HCT116 (cell line): ENCODE results near the gene CFAP91. TPM values are rescaled to one million over a fixed set of nuclear protein-coding genes. Genes with fewer than 3 reads are reported as not detected.

Experiments used
- ATAC-seq: fragments of 200-7000 bp; cut with Tn5 transposase; 2 replicates; pipeline ENCODE4 v1.9.1; 2020; ENCODE audit warnings: mild to moderate bottlenecking, moderate library complexity
- BruUV-seq: library from RNA; stranded (reverse); fragments of 400-500 nt; replicated peaks from 2 replicates; lab custom pipeline; 2021; lab: Mats Ljungman, UMichigan
- CTCF ChIA-PET: fragments of 300-600 bp; sonication (Branson Sonifier 250); formaldehyde crosslinking; loops from one replicate; lab custom pipeline; 2021; ENCODE audit warnings: antibody characterized with exemption; lab: Charles Lee
- POLR2A ChIA-PET: fragments of 300-600, 350-600 bp; sonication (Branson Sonifier 250); formaldehyde crosslinking; loops from one replicate; lab custom pipeline; 2021; ENCODE audit warnings: antibody characterized with exemption; lab: Charles Lee
- RAD21 ChIA-PET, 2 experiments: fragments of 300-600 bp; sonication (Branson Sonifier 250); formaldehyde crosslinking; loops; one replicate each; lab custom pipeline; 2023; ENCODE audit warnings: low total read pairs in 2 of 2; ENCODE audit not compliant: uncharacterized antibody in 2 of 2, unreplicated experiment in 2 of 2, low non-redundant PET in 1 of 2; lab: Charles Lee
- DNase-seq: peaks from one replicate; pipeline ENCODE4 v3.0.0-alpha.2; 2010; ENCODE audit warnings: low read depth, low spot score
- H2AFZ ChIP-seq: fragments of 200-600 bp; shearing (Covaris generic), sonication (generic); 2 replicates; pipeline ENCODE4 v1.6.1; 2017; ENCODE audit warnings: low read depth, mixed run types, mixed read lengths, antibody characterized with exemption, low read length; ENCODE audit not compliant: poor library complexity, severe bottlenecking
- H3K27ac ChIP-seq: 2 replicates; pipeline ENCODE4 v1.5.1; 2012; ENCODE audit warnings: low read depth, low read length
- H3K27me3 ChIP-seq: fragments of 200-600 bp; sonication (generic); 2 replicates; pipeline ENCODE4 v1.6.1; 2016; ENCODE audit warnings: mixed run types, low read length, mixed read lengths; ENCODE audit not compliant: insufficient read depth
- H3K36me3 ChIP-seq, 2 experiments: fragments of 200-500 bp in 1 of 2; fragments of 200-600 bp in 1 of 2; sonication (Bioruptor generic) in 1 of 2; sonication (generic) in 1 of 2; 2 replicates each; pipeline versions ENCODE4 v1.5.1 to v1.6.1; 2014 to 2016; ENCODE audit warnings: low read length in 2 of 2, inconsistent platforms in 1 of 2, mixed read lengths in 1 of 2, mixed run types in 1 of 2; ENCODE audit not compliant: insufficient read depth in 2 of 2, control insufficient read depth in 1 of 2
- H3K4me1 ChIP-seq, 2 experiments: fragments of 200-600 bp in 1 of 2; sonication (generic) in 1 of 2; 2 replicates each; pipeline versions ENCODE4 v1.5.1 to v1.6.1; 2012 to 2017; ENCODE audit warnings: low read length in 2 of 2, inconsistent platforms in 1 of 2, mild to moderate bottlenecking in 1 of 2, mixed read lengths in 1 of 2, mixed run types in 1 of 2, moderate library complexity in 1 of 2; ENCODE audit not compliant: insufficient read depth in 2 of 2, control insufficient read depth in 1 of 2
- H3K4me2 ChIP-seq: fragments of 200-600 bp; sonication (generic); 2 replicates; pipeline ENCODE4 v1.6.1; 2017; ENCODE audit warnings: mixed run types, low read length, mixed read lengths
- H3K4me3 ChIP-seq, 2 experiments: fragments of 200-600 bp in 1 of 2; sonication (generic) in 1 of 2; replicated peaks in 1 of 2; 2 replicates each; pipeline ENCODE4 v1.5.1; 2011 to 2016; ENCODE audit warnings: low read length in 2 of 2, control low read depth in 1 of 2, low read depth in 1 of 2, mild to moderate bottlenecking in 1 of 2, mixed read lengths in 1 of 2, mixed run types in 1 of 2
- H3K79me2 ChIP-seq: fragments of 200-600 bp; sonication (generic); 2 replicates; pipeline ENCODE4 v1.6.1; 2017; ENCODE audit warnings: mild to moderate bottlenecking, mixed run types, low read length, moderate library complexity, mixed read lengths; ENCODE audit not compliant: insufficient read depth
- H3K9ac ChIP-seq: fragments of 200-600 bp; sonication (generic); 2 replicates; pipeline ENCODE4 v1.6.1; 2016; ENCODE audit warnings: low read length, mixed read lengths
- H3K9me2 ChIP-seq: fragments of 200-600 bp; sonication (generic), shearing (Covaris generic); 2 replicates; pipeline ENCODE4 v1.6.1; 2017; ENCODE audit warnings: mixed run types, mild to moderate bottlenecking, moderate library complexity; ENCODE audit not compliant: insufficient read depth
- H3K9me3 ChIP-seq, 2 experiments: fragments of 200-500 bp in 1 of 2; fragments of 200-600 bp in 1 of 2; sonication (Bioruptor generic) in 1 of 2; sonication (generic) in 1 of 2; 2 replicates each; pipeline ENCODE4 v1.6.1; 2014 to 2017; ENCODE audit warnings: low read length in 2 of 2, mixed read lengths in 2 of 2, inconsistent platforms in 1 of 2, low read depth in 1 of 2, mild to moderate bottlenecking in 1 of 2, mixed run types in 1 of 2, moderate library complexity in 1 of 2; ENCODE audit not compliant: control insufficient read depth in 1 of 2, insufficient read depth in 1 of 2
- H4K20me1 ChIP-seq: fragments of 200-600 bp; sonication (generic), shearing (Covaris generic); 2 replicates; pipeline ENCODE4 v1.6.1; 2017; ENCODE audit warnings: mixed run types, mild to moderate bottlenecking, moderate library complexity; ENCODE audit not compliant: insufficient read depth
- CBX3 ChIP-seq: IDR thresholded peaks from 2 replicates; pipeline ENCODE4 v1.6.1; 2012; ENCODE audit warnings: low read depth
- CEBPB ChIP-seq: IDR thresholded peaks from 2 replicates; pipeline ENCODE4 v1.6.1; 2012; ENCODE audit warnings: low read depth
- EGR1 ChIP-seq: IDR thresholded peaks from 2 replicates; pipeline ENCODE4 v1.6.1; 2012; ENCODE audit warnings: low read depth
- JUND ChIP-seq: IDR thresholded peaks from 2 replicates; pipeline ENCODE4 v1.6.1; 2012
- POLR2A ChIP-seq: IDR thresholded peaks from 2 replicates; pipeline ENCODE4 v1.7.0; 2011; ENCODE audit warnings: borderline replicate concordance; ENCODE audit not compliant: insufficient read depth, insufficient read length; ENCODE audit errors: extremely low read depth
- SIN3A ChIP-seq: IDR thresholded peaks from 2 replicates; pipeline ENCODE4 v1.6.1; 2012; ENCODE audit warnings: low read depth
- TCF7L2 ChIP-seq: IDR thresholded peaks from 2 replicates; pipeline ENCODE4 v1.7.0; 2011; ENCODE audit warnings: borderline replicate concordance, inconsistent platforms; ENCODE audit not compliant: insufficient read depth, insufficient read length; ENCODE audit errors: extremely low read depth
- YY1 ChIP-seq: IDR thresholded peaks from 2 replicates; pipeline ENCODE4 v1.6.1; 2011; ENCODE audit warnings: low read length, low read depth, moderate library complexity, mild to moderate bottlenecking; ENCODE audit not compliant: insufficient replicate concordance; ENCODE audit errors: extremely low read depth
- ZFX ChIP-seq: fragments of 450-650 bp; IDR thresholded peaks from 2 replicates; pipeline ENCODE4 v1.6.1; 2017
- intact Hi-C: fragments of 100-400 bp; cut with micrococcal nuclease; formaldehyde crosslinking; loops from 2 replicates; pipeline ENCODE4 v1.10.0; 2022
- total RNA-seq: library from RNA; stranded (reverse); gene quantifications from one replicate; pipeline ENCODE4 v1.2.1, GENCODE V29; 2021; ENCODE audit not compliant: unreplicated experiment
- TF ChIP-seq, protein P1 (sequence below): IDR thresholded peaks from 2 replicates; pipeline ENCODE4 v1.6.1; 2012
- TF ChIP-seq, protein P2 (sequence below): IDR thresholded peaks from 2 replicates; pipeline ENCODE4 v1.6.1; 2012; ENCODE audit warnings: low read depth
- TF ChIP-seq, protein P3 (sequence below), 3 experiments: fragments of 200-600 bp in 1 of 3; sonication (generic) in 1 of 3; IDR thresholded peaks in 2 of 3; conservative IDR thresholded peaks in 1 of 3; 2 replicates each; pipeline ENCODE4 v1.5.1; 2012 to 2017; ENCODE audit warnings: low read depth in 2 of 3, low read length in 2 of 3, antibody characterized with exemption in 1 of 3, borderline replicate concordance in 1 of 3, control low read depth in 1 of 3, mild to moderate bottlenecking in 1 of 3, mixed read lengths in 1 of 3, mixed run types in 1 of 3, moderate library complexity in 1 of 3; ENCODE audit not compliant: insufficient read depth in 1 of 3
- TF ChIP-seq, protein P4 (sequence below): IDR thresholded peaks from 2 replicates; pipeline ENCODE4 v1.6.1; 2012

Gene CFAP91
- total RNA-seq, 1 experiment from 2014 or later = 0.96 TPM

DNA sequence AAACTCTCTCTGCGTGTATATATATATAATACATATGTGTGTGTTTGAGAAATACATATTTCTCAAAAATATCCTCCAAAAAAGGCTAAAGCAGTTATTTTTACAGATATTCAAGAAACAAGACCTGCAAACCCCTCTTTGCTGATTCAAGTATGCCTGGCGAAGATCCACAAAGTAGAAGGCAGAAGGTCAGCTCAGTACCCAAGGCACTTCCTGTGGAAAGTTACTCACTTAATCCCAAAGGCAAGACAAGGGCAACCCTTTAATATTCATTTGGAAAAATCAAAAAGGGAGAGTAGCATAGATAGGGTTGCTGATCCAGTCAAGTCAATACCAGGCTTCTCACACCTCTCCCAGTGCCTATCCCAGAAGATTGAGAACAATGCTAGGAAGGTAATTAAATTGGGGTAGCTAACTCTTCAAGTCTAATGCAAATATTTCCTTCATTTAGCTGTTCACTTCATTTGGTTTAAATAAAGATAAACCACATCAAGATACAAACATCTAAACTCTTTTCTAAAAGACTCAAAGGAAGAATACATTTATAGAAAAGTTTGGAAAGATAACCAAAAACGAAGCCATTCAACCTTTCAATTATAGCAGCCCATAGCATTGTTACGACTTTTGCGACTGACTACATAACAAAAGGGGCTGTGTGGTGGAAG, 32.8 kb upstream of the CFAP91 start (continued):
- TF ChIP-seq, protein P1, sequence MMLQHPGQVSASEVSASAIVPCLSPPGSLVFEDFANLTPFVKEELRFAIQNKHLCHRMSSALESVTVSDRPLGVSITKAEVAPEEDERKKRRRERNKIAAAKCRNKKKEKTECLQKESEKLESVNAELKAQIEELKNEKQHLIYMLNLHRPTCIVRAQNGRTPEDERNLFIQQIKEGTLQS = no peak
- TF ChIP-seq POLR2A = no peak
- TF ChIP-seq CEBPB = no peak
- TF ChIP-seq, protein P2, sequence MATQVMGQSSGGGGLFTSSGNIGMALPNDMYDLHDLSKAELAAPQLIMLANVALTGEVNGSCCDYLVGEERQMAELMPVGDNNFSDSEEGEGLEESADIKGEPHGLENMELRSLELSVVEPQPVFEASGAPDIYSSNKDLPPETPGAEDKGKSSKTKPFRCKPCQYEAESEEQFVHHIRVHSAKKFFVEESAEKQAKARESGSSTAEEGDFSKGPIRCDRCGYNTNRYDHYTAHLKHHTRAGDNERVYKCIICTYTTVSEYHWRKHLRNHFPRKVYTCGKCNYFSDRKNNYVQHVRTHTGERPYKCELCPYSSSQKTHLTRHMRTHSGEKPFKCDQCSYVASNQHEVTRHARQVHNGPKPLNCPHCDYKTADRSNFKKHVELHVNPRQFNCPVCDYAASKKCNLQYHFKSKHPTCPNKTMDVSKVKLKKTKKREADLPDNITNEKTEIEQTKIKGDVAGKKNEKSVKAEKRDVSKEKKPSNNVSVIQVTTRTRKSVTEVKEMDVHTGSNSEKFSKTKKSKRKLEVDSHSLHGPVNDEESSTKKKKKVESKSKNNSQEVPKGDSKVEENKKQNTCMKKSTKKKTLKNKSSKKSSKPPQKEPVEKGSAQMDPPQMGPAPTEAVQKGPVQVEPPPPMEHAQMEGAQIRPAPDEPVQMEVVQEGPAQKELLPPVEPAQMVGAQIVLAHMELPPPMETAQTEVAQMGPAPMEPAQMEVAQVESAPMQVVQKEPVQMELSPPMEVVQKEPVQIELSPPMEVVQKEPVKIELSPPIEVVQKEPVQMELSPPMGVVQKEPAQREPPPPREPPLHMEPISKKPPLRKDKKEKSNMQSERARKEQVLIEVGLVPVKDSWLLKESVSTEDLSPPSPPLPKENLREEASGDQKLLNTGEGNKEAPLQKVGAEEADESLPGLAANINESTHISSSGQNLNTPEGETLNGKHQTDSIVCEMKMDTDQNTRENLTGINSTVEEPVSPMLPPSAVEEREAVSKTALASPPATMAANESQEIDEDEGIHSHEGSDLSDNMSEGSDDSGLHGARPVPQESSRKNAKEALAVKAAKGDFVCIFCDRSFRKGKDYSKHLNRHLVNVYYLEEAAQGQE = no peak
- no peak for TF ChIP-seq EGR1
- no peak for TF ChIP-seq TCF7L2

DNA sequence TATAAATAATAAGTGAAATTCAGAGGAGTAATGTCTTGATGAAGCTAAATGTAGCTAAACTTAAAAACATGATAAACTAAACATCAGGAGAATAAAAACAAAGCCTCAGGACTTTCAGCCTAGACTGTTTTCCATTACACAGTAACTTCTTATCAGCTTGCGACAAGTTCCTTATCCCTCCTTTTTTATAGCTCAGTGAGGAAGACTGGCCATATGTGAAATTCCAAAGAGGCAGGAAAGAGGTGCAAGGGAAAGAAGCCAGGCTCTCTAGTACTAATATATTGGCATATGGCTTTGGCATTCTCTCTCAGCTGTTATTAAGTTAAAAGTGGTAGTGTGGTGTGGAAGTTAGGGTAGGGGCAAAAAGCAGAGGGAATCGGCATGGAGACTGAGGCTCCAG, 30.0 kb upstream of the CFAP91 start:
- Histone ChIP-seq H3K27ac (no peak overlapping the region), H3K36me3 (peaks cover 12 to 39% of the 10 kb centered on the region in 2 experiments), H4K20me1 (no peaks in the 10 kb centered on the region), H3K4me2 (no peak overlapping the region), H2AFZ (no peak overlapping the region), H3K27me3 (no peaks in the 10 kb centered on the region), H3K4me1 (peaks cover 6 to 19% of the 10 kb centered on the region in 2 experiments; a peak in 3 of 4 replicates), H3K9ac (no peak overlapping the region), H3K79me2 (peaks cover 21% of the 10 kb centered on the region), H3K9me2 (no peaks in the 10 kb centered on the region), H3K9me3 (no peaks in the 10 kb centered on the region), H3K4me3 (no peak overlapping the region)
- intact Hi-C loops = loop anchor here (10.0 kb wide), 2 partner anchors 208 to 638 kb away; partner anchors contain the start of genes IGSF11, POGLUT1 and TMEM39A
- BruUV-seq = no TSS peak
- ATAC-seq = no peak
- RAD21 ChIA-PET = no interaction called here
- CTCF ChIA-PET = interaction anchor here (1.2 to 1.3 kb wide), 2 partner anchors 7 to 72 kb away, joined by 3 read pairs; no protein-coding TSS in a partner anchor
- POLR2A ChIA-PET = no interaction called here
- no peak for DNase-seq
- TF ChIP-seq CBX3 = no peak
- no peak for TF ChIP-seq ZFX
- TF ChIP-seq, protein P1 = no peak
- TF ChIP-seq, protein P3, sequence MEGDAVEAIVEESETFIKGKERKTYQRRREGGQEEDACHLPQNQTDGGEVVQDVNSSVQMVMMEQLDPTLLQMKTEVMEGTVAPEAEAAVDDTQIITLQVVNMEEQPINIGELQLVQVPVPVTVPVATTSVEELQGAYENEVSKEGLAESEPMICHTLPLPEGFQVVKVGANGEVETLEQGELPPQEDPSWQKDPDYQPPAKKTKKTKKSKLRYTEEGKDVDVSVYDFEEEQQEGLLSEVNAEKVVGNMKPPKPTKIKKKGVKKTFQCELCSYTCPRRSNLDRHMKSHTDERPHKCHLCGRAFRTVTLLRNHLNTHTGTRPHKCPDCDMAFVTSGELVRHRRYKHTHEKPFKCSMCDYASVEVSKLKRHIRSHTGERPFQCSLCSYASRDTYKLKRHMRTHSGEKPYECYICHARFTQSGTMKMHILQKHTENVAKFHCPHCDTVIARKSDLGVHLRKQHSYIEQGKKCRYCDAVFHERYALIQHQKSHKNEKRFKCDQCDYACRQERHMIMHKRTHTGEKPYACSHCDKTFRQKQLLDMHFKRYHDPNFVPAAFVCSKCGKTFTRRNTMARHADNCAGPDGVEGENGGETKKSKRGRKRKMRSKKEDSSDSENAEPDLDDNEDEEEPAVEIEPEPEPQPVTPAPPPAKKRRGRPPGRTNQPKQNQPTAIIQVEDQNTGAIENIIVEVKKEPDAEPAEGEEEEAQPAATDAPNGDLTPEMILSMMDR (IDR thresholded peaks at IDR 0.05 in 2 of 3, conservative IDR thresholded peaks at IDR 0.05 in 1 of 3; ENCODE audit: borderline replicate concordance in 1 of 3, insufficient read depth in 1 of 3, low read depth in 2 of 3, low read length in 2 of 3) = no peak
- no peak for TF ChIP-seq POLR2A
- TF ChIP-seq YY1 = no peak
- TF ChIP-seq, protein P4, sequence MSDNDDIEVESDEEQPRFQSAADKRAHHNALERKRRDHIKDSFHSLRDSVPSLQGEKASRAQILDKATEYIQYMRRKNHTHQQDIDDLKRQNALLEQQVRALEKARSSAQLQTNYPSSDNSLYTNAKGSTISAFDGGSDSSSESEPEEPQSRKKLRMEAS = no peak
- TF ChIP-seq, protein P2 = no peak
- no peak for TF ChIP-seq JUND
- no peak for TF ChIP-seq EGR1
- TF ChIP-seq SIN3A = no peak
